Activated naive CD8-positive, alpha-beta T cell treated with anti-CD3 and anti-CD28 coated beads, Interleukin-2, amount 10 ng/mL, durations not matched to agents 7 days and 5 days (primary cell): ENCODE results near the gene TMEFF1. TPM values are rescaled to one million over a fixed set of nuclear protein-coding genes. Genes with fewer than 3 reads are reported as not detected.
"Not testable (repeated sequence)": the region's sequence is repeated elsewhere in the genome, so short reads cannot be mapped to it uniquely, and the experiment has no call there.

Experiments
- ATAC-seq: fragments of 150-1000 bp; cut with Tn5 transposase; one replicate; pipeline ENCODE4 v1.10.0; 2021; ENCODE audit warnings: low read depth, moderate library complexity
- POLR2A ChIA-PET: fragments of 350-600 bp; sonication (Branson Sonifier 250); formaldehyde crosslinking; loops from one replicate; lab custom pipeline; 2021; ENCODE audit warnings: antibody characterized with exemption; lab: Charles Lee
- DNase-seq: peaks from one replicate; pipeline ENCODE4 v3.0.0; 2021
- H3K27ac Mint-ChIP-seq: one replicate; pipeline ENCODE4 v1.8.0; 2022; ENCODE audit warnings: mild to moderate bottlenecking, mixed read lengths
- H3K27me3 Mint-ChIP-seq: one replicate; pipeline ENCODE4 v1.8.0; 2022; ENCODE audit warnings: mild to moderate bottlenecking, moderate library complexity, mixed read lengths
- H3K36me3 Mint-ChIP-seq: one replicate; pipeline ENCODE4 v1.8.0; 2021; ENCODE audit warnings: mild to moderate bottlenecking, mixed read lengths
- H3K4me1 Mint-ChIP-seq: one replicate; pipeline ENCODE4 v1.8.0; 2021; ENCODE audit warnings: mixed read lengths
- H3K4me3 Mint-ChIP-seq: one replicate; pipeline ENCODE4 v1.8.0; 2022; ENCODE audit warnings: mild to moderate bottlenecking, moderate library complexity, mixed read lengths
- H3K9me3 Mint-ChIP-seq: one replicate; pipeline ENCODE4 v1.8.0; 2021; ENCODE audit warnings: mixed read lengths
- total RNA-seq, 2 experiments: library from RNA; stranded (reverse); gene quantifications; one replicate each; pipeline ENCODE4 v1.2.3, GENCODE V29; 2021

The TMEFF1 gene
- total RNA-seq, 2 experiments from 2014 or later, result 0.20 TPM; not detected in 1

- ATAC-seq, result no peak
- POLR2A ChIA-PET, result no interaction called here
These were observed 13.7 kb downstream of the TMEFF1 start for GRCh38 chr9:100486479-100487176.

GRCh38 chr9:100488177-100488576, 15.2 kb downstream of the TMEFF1 start:
- DNase-seq (no peak), ATAC-seq (no peak)
- Mint-ChIP-seq H3K4me1 (no peaks in the 10 kb centered on the region), H3K27ac (no peak overlapping the region), H3K4me3 (no peak overlapping the region), H3K36me3 (no peaks in the 10 kb centered on the region), H3K27me3 (peaks cover 2% of the 10 kb centered on the region), H3K9me3 (no peaks in the 10 kb centered on the region)
- POLR2A ChIA-PET, result no interaction called here

More at GRCh38 chr9:100486479-100487176, 13.7 kb downstream of the TMEFF1 start:
- DNase-seq, result no peak
- Mint-ChIP-seq H3K4me1 (no peaks in the 10 kb centered on the region), H3K36me3 (no peaks in the 10 kb centered on the region), H3K4me3 (no peak overlapping the region), H3K27ac (no peak overlapping the region), H3K9me3 (no peaks in the 10 kb centered on the region), H3K27me3 (peaks cover 2% of the 10 kb centered on the region)

- ATAC-seq (no peak), DNase-seq (no peak)
- peaks cover 2% of the 10 kb centered on the region for H3K27me3 Mint-ChIP-seq
- H3K4me1 Mint-ChIP-seq, result no peaks in the 10 kb centered on the region
- no peaks in the 10 kb centered on the region for H3K9me3 Mint-ChIP-seq
- no peak overlapping the region for H3K4me3 Mint-ChIP-seq
- POLR2A ChIA-PET, result no interaction called here
- H3K36me3 Mint-ChIP-seq, result no peaks in the 10 kb centered on the region
- no peak overlapping the region for H3K27ac Mint-ChIP-seq
These were observed 16.9 kb downstream of the TMEFF1 start for GRCh38 chr9:100489836-100490235.

- Mint-ChIP-seq H3K27me3 (peaks cover 10% of the 10 kb centered on the region), H3K27ac (no peak overlapping the region), H3K9me3 (no peaks in the 10 kb centered on the region), H3K36me3 (no peaks in the 10 kb centered on the region), H3K4me1 (no peaks in the 10 kb centered on the region), H3K4me3 (no peak overlapping the region)
- ATAC-seq, result no peak
- DNase-seq, result no peak
- POLR2A ChIA-PET, result no interaction called here
These were observed 20.0 kb downstream of the TMEFF1 start for GRCh38 chr9:100492952-100493351.

- no peak overlapping the region for H3K4me3 Mint-ChIP-seq
- H3K27ac Mint-ChIP-seq, result no peak overlapping the region
- no peaks in the 10 kb centered on the region for H3K4me1 Mint-ChIP-seq
- H3K9me3 Mint-ChIP-seq, result no peaks in the 10 kb centered on the region
- no peaks in the 10 kb centered on the region for H3K36me3 Mint-ChIP-seq
- peaks cover 10% of the 10 kb centered on the region for H3K27me3 Mint-ChIP-seq
- no peak for DNase-seq
- POLR2A ChIA-PET, result no interaction called here
- no peak for ATAC-seq
These were observed 25.6 kb downstream of the TMEFF1 start for GRCh38 chr9:100498592-100498991.

- ATAC-seq, result no peak
- no peaks in the 10 kb centered on the region for H3K9me3 Mint-ChIP-seq
- no peak for DNase-seq
- H3K4me1 Mint-ChIP-seq, result no peaks in the 10 kb centered on the region
- POLR2A ChIA-PET, result no interaction called here
- no peaks in the 10 kb centered on the region for H3K36me3 Mint-ChIP-seq
- no peak overlapping the region for H3K4me3 Mint-ChIP-seq
- H3K27me3 Mint-ChIP-seq, result peaks cover 10% of the 10 kb centered on the region
- H3K27ac Mint-ChIP-seq, result no peak overlapping the region
These were observed 26.5 kb downstream of the TMEFF1 start for GRCh38 chr9:100499460-100499859.

GRCh38 chr9:100499866-100500265, 26.9 kb downstream of the TMEFF1 start:
- H3K4me1 Mint-ChIP-seq, result no peaks in the 10 kb centered on the region
- POLR2A ChIA-PET, result no interaction called here
- DNase-seq, result no peak
- H3K27me3 Mint-ChIP-seq, result peaks cover 10% of the 10 kb centered on the region
- no peaks in the 10 kb centered on the region for H3K36me3 Mint-ChIP-seq
- no peaks in the 10 kb centered on the region for H3K9me3 Mint-ChIP-seq
- no peak overlapping the region for H3K27ac Mint-ChIP-seq
- ATAC-seq, result no peak
- no peak overlapping the region for H3K4me3 Mint-ChIP-seq

GRCh38 chr9:100505564-100506159, 32.7 kb downstream of the TMEFF1 start:
- no peak overlapping the region for H3K4me3 Mint-ChIP-seq
- H3K27me3 Mint-ChIP-seq, result peaks cover 3% of the 10 kb centered on the region
- H3K36me3 Mint-ChIP-seq, result peaks cover 2% of the 10 kb centered on the region
- DNase-seq (peak; percentile 61), ATAC-seq (no peak)
- POLR2A ChIA-PET, result no interaction called here
- peaks cover 2% of the 10 kb centered on the region for H3K4me1 Mint-ChIP-seq
- H3K9me3 Mint-ChIP-seq, result peaks cover 8% of the 10 kb centered on the region
- no peak overlapping the region for H3K27ac Mint-ChIP-seq

GRCh38 chr9:100507350-100507749, 34.4 kb downstream of the TMEFF1 start:
- POLR2A ChIA-PET, H3K27ac Mint-ChIP-seq: not testable (repeated sequence)

GRCh38 chr9:100511205-100511604, 38.3 kb downstream of the TMEFF1 start:
- H3K36me3 Mint-ChIP-seq, result peaks cover 2% of the 10 kb centered on the region
- no peaks in the 10 kb centered on the region for H3K4me1 Mint-ChIP-seq
- H3K4me3 Mint-ChIP-seq, result no peak overlapping the region
- H3K9me3 Mint-ChIP-seq, result peaks cover 10% of the 10 kb centered on the region
- DNase-seq (no peak), ATAC-seq (no peak)
- no peak overlapping the region for H3K27ac Mint-ChIP-seq
- H3K27me3 Mint-ChIP-seq, result peaks cover 2% of the 10 kb centered on the region
- POLR2A ChIA-PET, result no interaction called here

More at GRCh38 chr9:100507350-100507749, 34.4 kb downstream of the TMEFF1 start:
- not testable (repeated sequence) for H3K4me1 Mint-ChIP-seq, H3K4me3 Mint-ChIP-seq, DNase-seq, H3K36me3 Mint-ChIP-seq, ATAC-seq, H3K27me3 Mint-ChIP-seq
- peaks cover 10% of the 10 kb centered on the region for H3K9me3 Mint-ChIP-seq

- peaks cover 2% of the 10 kb centered on the region for H3K27me3 Mint-ChIP-seq
- no peak overlapping the region for H3K27ac Mint-ChIP-seq
- H3K4me3 Mint-ChIP-seq, result no peak overlapping the region
- ATAC-seq (no peak), DNase-seq (no peak)
- peaks cover under 1% of the 10 kb centered on the region for H3K9me3 Mint-ChIP-seq
- POLR2A ChIA-PET, result no interaction called here
- H3K36me3 Mint-ChIP-seq, result no peaks in the 10 kb centered on the region
- no peaks in the 10 kb centered on the region for H3K4me1 Mint-ChIP-seq
These were observed 42.9 kb downstream of the TMEFF1 start for GRCh38 chr9:100515578-100516494.

GRCh38 chr9:100521282-100521681, 48.3 kb downstream of the TMEFF1 start:
- POLR2A ChIA-PET, result no interaction called here
- no peak for ATAC-seq
- H3K36me3 Mint-ChIP-seq, result no peaks in the 10 kb centered on the region
- peaks cover 1% of the 10 kb centered on the region for H3K9me3 Mint-ChIP-seq
- DNase-seq, result no peak
- H3K27ac Mint-ChIP-seq, result no peak overlapping the region
- peaks cover 8% of the 10 kb centered on the region for H3K4me1 Mint-ChIP-seq
- H3K4me3 Mint-ChIP-seq, result no peak overlapping the region
- no peaks in the 10 kb centered on the region for H3K27me3 Mint-ChIP-seq

- H3K4me3 Mint-ChIP-seq, result no peak overlapping the region
- H3K27me3 Mint-ChIP-seq, result no peaks in the 10 kb centered on the region
- peaks cover 1% of the 10 kb centered on the region for H3K9me3 Mint-ChIP-seq
- POLR2A ChIA-PET, result no interaction called here
- no peak for DNase-seq
- peaks cover 8% of the 10 kb centered on the region for H3K4me1 Mint-ChIP-seq
- no peak overlapping the region for H3K27ac Mint-ChIP-seq
- no peak for ATAC-seq
- H3K36me3 Mint-ChIP-seq, result no peaks in the 10 kb centered on the region
These were observed 52.6 kb downstream of the TMEFF1 start for GRCh38 chr9:100525563-100525962.
